HAP-1 (cell line): ENCODE measurements around the gene KRABD2.

Source experiments
- DNase-seq, 2 experiments: peaks; one replicate each; pipeline ENCODE4 v3.0.0-alpha.2; 2016 to 2020; ENCODE audit warnings: low spot score in 2 of 2
- H3K27me3 ChIP-seq: fragments of 250-450 bp; sonication (Bioruptor Pico); 2 replicates; pipeline ENCODE4 v1.5.1; 2020; ENCODE audit warnings: low read depth, mild to moderate bottlenecking, moderate library complexity
- H3K36me3 ChIP-seq: fragments of 250-450 bp; sonication (Bioruptor Pico); replicated peaks from 2 replicates; pipeline ENCODE4 v1.5.1; 2020; ENCODE audit warnings: mild to moderate bottlenecking
- H3K4me1 ChIP-seq: fragments of 250-450 bp; sonication (Bioruptor Pico); 2 replicates; pipeline ENCODE4 v1.5.1; 2020; ENCODE audit warnings: mild to moderate bottlenecking
- H3K4me3 ChIP-seq: fragments of 250-450 bp; sonication (Bioruptor Pico); 2 replicates; pipeline ENCODE4 v1.5.1; 2020; ENCODE audit warnings: mild to moderate bottlenecking, moderate library complexity
- H3K9me3 ChIP-seq: fragments of 250-450 bp; sonication (Bioruptor Pico); 2 replicates; pipeline ENCODE4 v1.5.1; 2020; ENCODE audit warnings: mild to moderate bottlenecking, moderate library complexity
- in situ Hi-C: fragments of 300-500 bp; cut with MboI; formaldehyde crosslinking; loops from 3 replicates; pipeline ENCODE4 v1.14.3; 2020; ENCODE audit warnings: low sequenced_read_pairs, inconsistent platforms, mixed read lengths

KRABD2 gene

DNA sequence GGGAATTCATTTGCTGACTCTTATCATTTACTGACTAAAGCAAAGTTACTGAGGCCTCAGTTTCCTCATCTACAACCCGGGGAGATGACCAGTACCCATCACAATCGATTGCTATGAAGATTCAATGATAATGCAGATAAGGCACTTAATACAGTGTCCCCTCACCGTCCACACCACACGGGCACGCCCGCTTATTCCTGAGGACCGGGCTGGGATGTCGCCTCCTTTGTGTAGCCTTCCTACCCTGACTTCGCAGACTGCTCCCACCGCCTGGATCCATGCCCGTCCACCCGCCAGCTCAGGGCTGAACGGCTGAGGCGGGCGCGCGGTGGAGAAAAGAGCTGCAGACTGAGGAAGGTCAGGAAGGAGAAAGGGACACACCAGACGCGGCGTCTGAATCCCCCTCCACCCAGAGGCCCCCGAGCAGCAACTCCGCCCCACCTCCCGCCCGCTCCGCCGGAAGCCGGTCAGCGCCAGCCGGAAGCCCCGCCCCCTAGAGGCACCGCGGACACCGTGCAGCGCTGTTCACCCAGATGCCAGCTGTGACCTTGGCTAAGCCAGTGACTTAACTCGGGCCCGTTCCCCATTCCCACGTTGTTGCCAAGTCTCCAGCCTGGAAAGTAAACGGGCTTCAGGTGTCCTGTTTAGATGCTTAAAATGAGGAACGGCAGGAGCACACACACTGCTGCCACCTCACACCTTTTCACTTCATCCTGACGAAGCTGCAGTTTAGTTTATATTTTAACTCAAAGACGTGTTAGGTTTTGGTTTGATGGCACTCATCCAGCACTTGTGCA is at the start of gene KRABD2:
KRABD2 (minus strand) TSS at position 434 of the 797 bp plus-strand sequence.
- DNase-seq: peak; percentile 89 to 98

DNA sequence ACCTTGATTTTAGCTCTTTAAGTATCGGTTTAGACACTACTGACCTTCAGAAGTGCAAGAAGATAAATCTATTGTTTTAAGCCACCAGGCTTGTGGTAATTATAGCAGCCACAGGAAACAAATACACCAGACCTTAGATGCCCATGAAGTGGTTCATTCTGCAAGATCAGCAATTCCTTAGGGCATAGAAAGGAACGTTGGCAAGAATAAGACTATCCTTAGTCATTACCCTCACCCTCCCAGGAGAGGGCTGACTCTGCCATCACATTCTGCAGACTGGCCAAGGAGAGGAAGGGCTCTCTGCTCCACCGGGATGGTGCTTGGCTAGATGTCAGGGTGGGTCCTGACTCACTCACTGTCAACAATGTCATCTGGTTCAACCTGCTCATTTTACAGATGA is 45.1 kb upstream of the KRABD2 start:
- H3K9me3 ChIP-seq: no peaks in the 10 kb centered on the region
- in situ Hi-C loops: no loop called here

More for the DNA sequence above, at the start of gene KRABD2:
- in situ Hi-C loops: no loop called here
- Histone ChIP-seq H3K27me3 (no peaks in the 10 kb centered on the region), H3K36me3 (peaks cover 51% of the 10 kb centered on the region), H3K9me3 (no peaks in the 10 kb centered on the region), H3K4me1 (peaks cover 17% of the 10 kb centered on the region), H3K4me3 (peak within 1 kb of the TSS; percentile 48)

DNA sequence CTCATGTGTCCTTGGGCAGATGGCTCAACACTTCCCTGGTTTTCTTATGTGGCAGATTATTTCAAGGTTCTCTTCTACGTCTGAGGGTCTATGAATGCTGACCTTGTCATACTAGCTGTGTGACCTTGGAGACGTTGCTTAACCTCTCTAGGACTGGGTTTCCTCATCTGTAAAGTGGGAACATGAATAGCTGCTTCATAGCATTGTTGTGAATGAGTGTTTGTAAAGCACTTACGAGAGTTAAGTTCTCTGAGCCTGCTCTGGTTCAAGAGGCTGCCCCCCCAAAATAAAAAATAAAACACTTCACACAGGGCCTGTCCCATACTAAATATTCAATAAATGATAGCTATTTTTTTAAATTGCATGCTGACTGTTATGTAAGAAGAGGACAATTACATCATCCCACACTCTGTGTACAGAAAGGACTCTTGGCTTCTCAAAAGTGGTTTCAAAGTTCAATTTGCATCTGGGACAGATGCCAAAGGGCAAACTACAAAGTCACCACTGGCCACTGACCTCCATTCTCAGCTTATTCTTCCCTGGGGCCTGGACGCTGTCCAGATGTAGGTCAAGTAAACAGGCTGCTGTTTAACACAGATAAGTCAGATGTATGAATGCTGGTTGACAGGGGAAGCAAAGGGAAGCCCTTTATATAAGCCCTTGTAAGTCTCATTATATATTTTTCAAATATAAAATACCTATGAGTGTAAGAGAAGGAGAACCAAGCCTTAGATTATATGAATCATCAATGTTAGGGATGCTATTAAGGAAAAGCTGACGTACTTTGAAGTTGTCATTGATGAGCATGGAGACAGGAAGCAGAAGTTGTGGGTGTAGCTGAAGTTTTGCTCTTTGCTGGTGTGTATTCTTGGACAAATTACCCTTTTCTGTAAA is 43.8 kb upstream of the KRABD2 start:
- peaks cover 4% of the 10 kb centered on the region; the same call in 1 of the 2 replicates for H3K27me3 ChIP-seq
- no peak for DNase-seq
- in situ Hi-C loops: no loop called here
- H3K4me1 ChIP-seq: peaks cover 4% of the 10 kb centered on the region
- no peak overlapping the region for H3K4me3 ChIP-seq
- no peaks in the 10 kb centered on the region for H3K9me3 ChIP-seq
- H3K36me3 ChIP-seq: no peaks in the 10 kb centered on the region

More for the DNA sequence above, 45.1 kb upstream of the KRABD2 start:
- H3K4me3 ChIP-seq: no peak overlapping the region
- DNase-seq: no peak
- peaks cover 4% of the 10 kb centered on the region; the same call in 1 of the 2 replicates for H3K27me3 ChIP-seq
- no peaks in the 10 kb centered on the region for H3K36me3 ChIP-seq
- H3K4me1 ChIP-seq: no peaks in the 10 kb centered on the region; the same call in none of the 2 replicates

DNA sequence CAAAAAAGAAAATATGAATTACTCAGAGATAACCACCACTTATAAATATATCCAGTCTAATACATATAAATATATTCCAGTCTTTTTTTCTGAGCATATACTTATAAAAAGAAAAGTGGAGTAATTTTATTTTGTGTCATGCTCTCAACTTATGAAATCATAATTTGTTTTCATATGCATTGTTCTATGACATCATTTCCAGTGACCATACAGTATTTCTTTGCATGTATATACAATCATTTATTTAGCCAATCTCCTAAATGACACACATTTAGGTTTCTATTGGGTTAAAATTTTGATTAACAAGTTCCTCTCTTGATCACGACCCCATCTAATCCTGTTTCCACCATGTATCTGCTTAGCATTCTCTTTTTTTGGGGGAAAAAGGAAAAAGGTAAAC is 42.8 kb upstream of the KRABD2 start:
- Histone ChIP-seq H3K9me3 (no peaks in the 10 kb centered on the region), H3K36me3 (no peaks in the 10 kb centered on the region), H3K27me3 (peaks cover 4% of the 10 kb centered on the region; the same call in 1 of the 2 replicates), H3K4me1 (peaks cover 4% of the 10 kb centered on the region), H3K4me3 (no peak overlapping the region)
- DNase-seq: no peak
- in situ Hi-C loops: loop anchor here (10.0 kb wide), 1 partner anchor 325 kb away; the partner anchor contains the start of gene CCDC42

- no peaks in the 10 kb centered on the region for H3K9me3 ChIP-seq
- in situ Hi-C loops: loop anchor here (10.0 kb wide), 1 partner anchor 326 kb away; the partner anchor contains the start of gene CCDC42
- no peak overlapping the region for H3K4me3 ChIP-seq
- DNase-seq: no peak
- peaks cover 4% of the 10 kb centered on the region for H3K4me1 ChIP-seq
- peaks cover 8% of the 10 kb centered on the region; the same call in 1 of the 2 replicates for H3K27me3 ChIP-seq
- no peaks in the 10 kb centered on the region for H3K36me3 ChIP-seq
These were observed 42.0 kb upstream of the KRABD2 start for GRCh38 chr17:8418471-8418870.

DNA sequence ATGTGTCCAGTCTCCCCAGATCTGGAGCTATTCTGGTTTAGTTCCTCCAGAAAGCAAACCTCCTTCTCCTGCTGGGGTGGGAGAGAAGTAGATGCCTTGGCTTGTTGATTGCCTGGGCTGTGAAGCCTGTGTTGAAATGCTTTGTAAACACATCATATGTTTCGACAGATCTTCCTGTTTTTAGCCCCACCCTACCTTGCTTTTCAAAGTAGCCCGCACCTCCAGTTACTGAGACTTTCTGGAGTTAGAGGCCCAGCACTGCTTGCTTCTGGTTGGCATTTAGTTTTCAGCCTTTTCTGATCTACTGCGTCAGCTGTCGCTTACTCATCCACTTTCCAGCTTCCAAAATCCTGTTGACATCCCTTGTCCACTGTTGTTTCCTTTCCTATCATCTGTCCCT is 41.3 kb upstream of the KRABD2 start:
- in situ Hi-C loops: loop anchor here (10.0 kb wide), 1 partner anchor 327 kb away; the partner anchor contains the start of gene CCDC42
- peaks cover 8% of the 10 kb centered on the region; the same call in 1 of the 2 replicates for H3K27me3 ChIP-seq
- H3K36me3 ChIP-seq: no peaks in the 10 kb centered on the region
- peaks cover 4% of the 10 kb centered on the region for H3K4me1 ChIP-seq
- H3K4me3 ChIP-seq: no peak overlapping the region
- no peak for DNase-seq
- H3K9me3 ChIP-seq: no peaks in the 10 kb centered on the region

GRCh38 chr17:8413938-8414337 is 37.4 kb upstream of the KRABD2 start:
- Histone ChIP-seq H3K4me1 (peaks cover 8% of the 10 kb centered on the region), H3K36me3 (no peaks in the 10 kb centered on the region), H3K4me3 (no peak overlapping the region), H3K27me3 (peaks cover 4% of the 10 kb centered on the region; the same call in 1 of the 2 replicates), H3K9me3 (no peaks in the 10 kb centered on the region)
- in situ Hi-C loops: loop anchor here (10.0 kb wide), 1 partner anchor 331 kb away; the partner anchor contains the start of gene CCDC42
- DNase-seq: no peak

- H3K4me1 ChIP-seq: peaks cover 8% of the 10 kb centered on the region
- in situ Hi-C loops: loop anchor here (10.0 kb wide), 1 partner anchor 331 kb away; the partner anchor contains the start of gene CCDC42
- peaks cover 4% of the 10 kb centered on the region; the same call in 1 of the 2 replicates for H3K27me3 ChIP-seq
- no peak for DNase-seq
- no peak overlapping the region for H3K4me3 ChIP-seq
- H3K36me3 ChIP-seq: no peaks in the 10 kb centered on the region
- H3K9me3 ChIP-seq: no peaks in the 10 kb centered on the region
These were observed 36.8 kb upstream of the KRABD2 start for GRCh38 chr17:8413328-8413727.

DNA sequence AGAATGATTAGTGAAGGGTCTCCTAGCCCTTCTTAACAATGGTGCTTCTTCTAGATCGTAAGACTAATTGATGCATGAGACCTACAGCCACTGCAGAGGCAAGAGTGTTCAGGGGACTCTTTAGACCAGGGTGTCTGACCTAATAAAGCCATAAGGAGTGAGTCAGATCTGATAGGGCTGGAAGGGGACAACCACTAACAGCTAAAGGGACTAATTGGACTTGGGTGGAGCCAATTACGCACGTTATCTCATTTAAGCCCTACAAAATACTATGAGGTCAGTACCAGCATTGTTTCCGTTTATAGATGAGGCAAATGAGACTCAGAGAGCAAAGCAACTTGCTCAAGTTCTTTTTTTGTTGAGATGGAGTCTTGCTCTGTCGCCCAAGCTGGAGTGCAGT is 35.6 kb upstream of the KRABD2 start:
- Histone ChIP-seq H3K27me3 (peaks cover 4% of the 10 kb centered on the region; the same call in 1 of the 2 replicates), H3K4me3 (no peak overlapping the region), H3K4me1 (peaks cover 8% of the 10 kb centered on the region), H3K36me3 (no peaks in the 10 kb centered on the region), H3K9me3 (no peaks in the 10 kb centered on the region)
- DNase-seq: no peak
- in situ Hi-C loops: loop anchor here (10.0 kb wide), 1 partner anchor 333 kb away; the partner anchor contains the start of gene CCDC42

DNA sequence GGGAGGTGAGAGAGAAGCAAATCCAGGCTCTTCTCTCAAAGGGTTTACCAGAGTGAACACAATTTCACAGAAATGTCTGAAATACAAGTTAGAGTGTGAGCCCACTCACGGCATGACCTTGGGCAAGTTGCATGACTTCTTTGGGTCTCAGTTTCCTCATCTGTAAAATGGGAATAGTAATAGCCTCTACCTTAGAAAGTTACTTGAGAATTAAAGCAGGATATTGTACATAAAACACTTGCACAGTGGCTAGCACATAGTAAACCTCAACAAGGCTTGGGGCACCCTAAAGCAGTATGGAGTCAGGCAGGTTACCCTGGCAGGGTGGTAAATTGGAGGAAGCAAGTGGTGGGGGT is 34.4 kb upstream of the KRABD2 start:
- Histone ChIP-seq H3K9me3 (no peaks in the 10 kb centered on the region), H3K4me1 (peaks cover 4% of the 10 kb centered on the region; the same call in 1 of the 2 replicates), H3K27me3 (peaks cover 4% of the 10 kb centered on the region; the same call in 1 of the 2 replicates), H3K36me3 (no peaks in the 10 kb centered on the region), H3K4me3 (no peak overlapping the region)
- in situ Hi-C loops: loop anchor here (10.0 kb wide), 1 partner anchor 334 kb away; the partner anchor contains the start of gene CCDC42
- no peak for DNase-seq

DNA sequence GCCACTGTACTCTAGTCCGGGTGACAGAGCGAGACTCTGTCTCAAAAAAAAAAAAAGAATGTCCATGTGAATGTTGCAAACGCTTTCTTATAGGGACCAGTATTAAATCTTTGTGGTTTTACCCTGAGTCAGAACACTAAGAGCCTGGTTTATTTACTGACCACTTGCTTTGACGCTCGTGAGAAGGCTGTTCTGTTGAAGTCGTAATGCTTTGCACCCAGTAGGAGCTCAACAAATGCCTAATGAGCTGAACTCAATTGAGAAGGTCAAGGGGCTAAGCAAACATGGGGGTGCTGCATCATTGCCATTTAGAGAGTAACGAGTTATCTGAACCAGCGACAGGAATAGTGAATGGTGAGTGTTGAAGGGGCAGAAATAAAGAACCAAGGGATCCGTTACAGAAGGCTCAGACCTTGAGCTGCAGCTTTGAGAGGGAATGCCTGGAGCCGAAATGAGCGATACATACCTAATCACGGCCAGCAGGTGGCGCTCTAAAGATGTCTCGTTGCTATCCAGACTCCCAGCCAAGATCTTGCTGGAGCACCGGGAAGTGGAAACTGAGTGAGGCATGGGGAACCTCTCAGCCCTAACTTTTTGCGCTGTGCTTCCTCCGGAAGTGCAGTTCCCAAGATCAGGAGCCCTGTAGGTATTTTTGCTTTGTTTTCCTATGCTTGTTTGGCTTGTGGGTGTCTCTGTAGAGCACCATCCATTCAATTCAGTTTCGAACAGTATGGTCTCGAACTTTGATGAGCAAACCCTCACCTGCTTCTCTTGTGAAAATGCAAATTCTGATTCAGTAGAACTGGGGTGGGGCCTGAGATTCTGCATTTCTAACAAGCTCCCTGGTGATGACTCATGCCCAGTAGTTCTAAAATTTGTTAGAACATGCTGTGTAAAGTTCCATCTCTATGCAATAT is 33.7 kb upstream of the KRABD2 start:
- Histone ChIP-seq H3K4me1 (peaks cover 4% of the 10 kb centered on the region; the same call in 1 of the 2 replicates), H3K4me3 (no peak overlapping the region)
- in situ Hi-C loops: loop anchor here (10.0 kb wide), 1 partner anchor 335 kb away; the partner anchor contains the start of gene CCDC42

GRCh38 chr17:8408371-8408770 is 31.9 kb upstream of the KRABD2 start:
- no peaks in the 10 kb centered on the region for H3K9me3 ChIP-seq
- DNase-seq: no peak
- peaks cover 4% of the 10 kb centered on the region; the same call in 1 of the 2 replicates for H3K4me1 ChIP-seq
- no peaks in the 10 kb centered on the region for H3K27me3 ChIP-seq
- in situ Hi-C loops: no loop called here
- no peak overlapping the region for H3K4me3 ChIP-seq
- H3K36me3 ChIP-seq: no peaks in the 10 kb centered on the region

More for the DNA sequence above, 33.7 kb upstream of the KRABD2 start:
- H3K9me3 ChIP-seq: no peaks in the 10 kb centered on the region
- DNase-seq: peak; percentile 91 to 94
- no peaks in the 10 kb centered on the region for H3K36me3 ChIP-seq
- H3K27me3 ChIP-seq: peaks cover 4% of the 10 kb centered on the region; the same call in 1 of the 2 replicates
